Spleen (tissue), 7 donors: Measurements from ENCODE around the gene ARHGDIG.

ENCODE experiments used
- POLR2A ChIP-seq, 3 donors: fragments of 450-650 bp; IDR thresholded peaks; one replicate each; pipeline ENCODE4 v1.5.1; 2017; ENCODE audit warnings: antibody characterized with exemption in 3 of 3, mild to moderate bottlenecking in 1 of 3
- TF ChIP-seq, protein P1 (sequence below), 11 experiments: fragments of 200-600 bp in 7 of 11; fragments of 450-650 bp in 4 of 11; sonication (generic) in 4 of 11; IDR thresholded peaks in 8 of 11; conservative IDR thresholded peaks in 3 of 11; 1 replicate in 7 of 11; 2 replicates in 4 of 11; pipeline versions ENCODE4 v1.4.0 to v1.8.0; 2016 to 2021; ENCODE audit warnings: antibody characterized with exemption in 11 of 11, inconsistent platforms in 4 of 11, mild to moderate bottlenecking in 1 of 11
- donor health status: DM: no; HTN: no; CAD: no; lungs with moderate emphysema.
- donor health status: DM: no; HTN: no; CAD: no.
- donor health status: DM: no; HTN: no; CAD: no.

DNA sequence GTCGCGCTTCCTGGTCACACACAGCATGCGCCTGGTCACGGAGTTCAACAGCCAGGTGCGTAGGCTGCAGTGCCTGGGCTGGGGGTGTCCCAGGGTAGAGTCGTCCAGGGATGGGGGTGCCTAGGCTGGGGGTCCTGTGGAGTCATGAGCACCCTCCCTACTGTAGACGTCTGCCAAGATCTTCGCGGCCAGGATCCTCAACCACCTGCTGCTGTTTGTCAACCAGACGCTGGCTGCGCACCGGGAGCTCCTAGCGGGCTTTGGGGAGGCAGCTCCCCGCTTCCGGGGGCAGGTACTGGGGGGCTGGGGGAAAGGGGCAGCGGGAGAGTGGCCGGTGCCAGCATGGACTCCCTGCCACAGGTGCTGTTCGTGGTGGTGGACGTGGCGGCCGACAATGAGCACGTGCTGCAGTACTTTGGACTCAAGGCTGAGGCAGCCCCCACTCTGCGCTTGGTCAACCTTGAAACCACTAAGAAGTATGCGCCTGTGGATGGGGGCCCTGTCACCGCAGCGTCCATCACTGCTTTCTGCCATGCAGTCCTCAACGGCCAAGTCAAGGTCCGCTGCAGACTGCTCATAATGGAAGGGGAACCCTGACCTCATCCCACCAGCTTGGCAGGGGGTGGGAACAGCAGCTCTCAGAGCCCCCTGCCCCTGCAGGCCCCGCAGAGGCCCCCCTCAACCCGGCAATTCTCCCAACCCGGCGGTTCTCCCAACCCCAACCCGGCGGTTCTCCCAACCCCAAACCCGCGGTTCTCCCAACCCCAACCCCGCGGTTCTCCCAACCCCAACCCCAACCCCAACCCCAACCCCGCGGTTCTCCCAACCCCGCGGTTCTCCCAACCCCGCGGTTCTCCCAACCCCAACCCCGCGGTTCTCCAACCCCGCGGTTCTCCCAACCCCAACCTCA, 5.0 kb downstream of the ARHGDIG start:
- TF ChIP-seq, protein P1, sequence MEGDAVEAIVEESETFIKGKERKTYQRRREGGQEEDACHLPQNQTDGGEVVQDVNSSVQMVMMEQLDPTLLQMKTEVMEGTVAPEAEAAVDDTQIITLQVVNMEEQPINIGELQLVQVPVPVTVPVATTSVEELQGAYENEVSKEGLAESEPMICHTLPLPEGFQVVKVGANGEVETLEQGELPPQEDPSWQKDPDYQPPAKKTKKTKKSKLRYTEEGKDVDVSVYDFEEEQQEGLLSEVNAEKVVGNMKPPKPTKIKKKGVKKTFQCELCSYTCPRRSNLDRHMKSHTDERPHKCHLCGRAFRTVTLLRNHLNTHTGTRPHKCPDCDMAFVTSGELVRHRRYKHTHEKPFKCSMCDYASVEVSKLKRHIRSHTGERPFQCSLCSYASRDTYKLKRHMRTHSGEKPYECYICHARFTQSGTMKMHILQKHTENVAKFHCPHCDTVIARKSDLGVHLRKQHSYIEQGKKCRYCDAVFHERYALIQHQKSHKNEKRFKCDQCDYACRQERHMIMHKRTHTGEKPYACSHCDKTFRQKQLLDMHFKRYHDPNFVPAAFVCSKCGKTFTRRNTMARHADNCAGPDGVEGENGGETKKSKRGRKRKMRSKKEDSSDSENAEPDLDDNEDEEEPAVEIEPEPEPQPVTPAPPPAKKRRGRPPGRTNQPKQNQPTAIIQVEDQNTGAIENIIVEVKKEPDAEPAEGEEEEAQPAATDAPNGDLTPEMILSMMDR (IDR thresholded peaks at IDR 0.05 in 8 of 11, conservative IDR thresholded peaks at IDR 0.05 in 3 of 11), result no peak
- TF ChIP-seq POLR2A (IDR thresholded peaks at IDR 0.05), result no peak
